HepG2 (cell line): Measurements from ENCODE around the gene PTPN22. TPM values are rescaled to one million over a fixed set of nuclear protein-coding genes. Genes with fewer than 3 reads are reported as not detected.
A peak's percentile ranks its signal among the peaks of the same experiment; 100 is the strongest.

Experiments used
- ATAC-seq: fragments of 200-7000 bp; cut with Tn5 transposase; 3 replicates; pipeline ENCODE4 v1.9.1; 2020; ENCODE audit warnings: mild to moderate bottlenecking, moderate library complexity
- BruUV-seq: library from RNA; stranded (reverse); fragments of 400-500 nt; replicated peaks from 2 replicates; lab custom pipeline; 2021; lab: Mats Ljungman, UMichigan
- CTCF ChIA-PET: fragments of 300-600 bp; formaldehyde crosslinking; extraction: SDS; loops from one replicate; lab custom pipeline; 2021; ENCODE audit warnings: low total read pairs, inconsistent platforms, low intra/inter-chr PET ratio; lab: Yijun Ruan, JAX
- POLR2A ChIA-PET: fragments of 350-600 bp; sonication (Branson Sonifier 250); formaldehyde crosslinking; loops from one replicate; lab custom pipeline; 2020; ENCODE audit warnings: antibody characterized with exemption, inconsistent platforms; lab: Yijun Ruan, JAX
- DNase-seq: peaks from one replicate; pipeline ENCODE4 v3.0.0-alpha.2; 2015; ENCODE audit warnings: low spot score
- FAIRE-seq: peaks from 3 replicates; lab custom pipeline; 2011; peaks lifted over from hg19 to GRCh38; lab: Jason Lieb, UNC
- H2AFZ ChIP-seq: one replicate; pipeline ENCODE4 v1.6.1; 2011; ENCODE audit warnings: low read length, inconsistent platforms
- H3K27ac ChIP-seq: fragments of 300-600 bp; 3 replicates; pipeline ENCODE4 v1.8.0; 2011; ENCODE audit warnings: mixed run types, mild to moderate bottlenecking, mixed read lengths, low read length, inconsistent platforms; ENCODE audit not compliant: insufficient read depth; ENCODE audit errors: extremely low read length
- H3K27me3 ChIP-seq, 2 experiments: fragments of 200-600 bp in 1 of 2; 2 replicates in 1 of 2; 3 replicates in 1 of 2; pipeline versions ENCODE4 v1.6.0 to v1.8.0; 2011; ENCODE audit warnings: low read length in 2 of 2, mild to moderate bottlenecking in 2 of 2, moderate library complexity in 2 of 2, inconsistent platforms in 1 of 2; ENCODE audit not compliant: insufficient read depth in 2 of 2, control insufficient read depth in 1 of 2
- H3K36me3 ChIP-seq, 2 experiments: fragments of 200-600 bp in 1 of 2; replicated peaks in 1 of 2; 2 replicates in 1 of 2; 3 replicates in 1 of 2; pipeline versions ENCODE4 v1.5.1 to v1.8.0; 2011; ENCODE audit warnings: low read length in 2 of 2, inconsistent platforms in 1 of 2; ENCODE audit not compliant: insufficient read depth in 2 of 2, control insufficient read depth in 1 of 2
- H3K4me1 ChIP-seq: 2 replicates; pipeline ENCODE4 v1.5.1; 2012; ENCODE audit warnings: low read length, inconsistent platforms; ENCODE audit not compliant: insufficient read depth
- H3K4me2 ChIP-seq: 2 replicates; pipeline ENCODE4 v1.6.0; 2011; ENCODE audit warnings: low read depth, low read length, inconsistent platforms
- H3K4me3 ChIP-seq, 3 experiments: fragments of 200-600 bp in 1 of 3; sonication (generic), shearing (Covaris generic) in 1 of 3; replicated peaks in 1 of 3; 2 replicates each; pipeline ENCODE4 v1.5.1; 2011 to 2016; ENCODE audit warnings: low read length in 3 of 3, inconsistent platforms in 2 of 3, low read depth in 2 of 3, mild to moderate bottlenecking in 2 of 3, control low read depth in 1 of 3, mixed read lengths in 1 of 3; ENCODE audit not compliant: insufficient read depth in 1 of 3
- H3K79me2 ChIP-seq: one replicate; pipeline ENCODE4 v1.6.1; 2011; ENCODE audit warnings: low read length, inconsistent platforms; ENCODE audit not compliant: insufficient read depth
- H3K9ac ChIP-seq: 2 replicates; pipeline ENCODE4 v1.6.0; 2011; ENCODE audit warnings: mild to moderate bottlenecking, low read depth, low read length, inconsistent platforms; ENCODE audit not compliant: insufficient read depth
- H3K9me3 ChIP-seq: 2 replicates; pipeline ENCODE4 v1.5.1; 2012; ENCODE audit warnings: mild to moderate bottlenecking, low read length
- H4K20me1 ChIP-seq: 2 replicates; pipeline ENCODE4 v1.6.0; 2011; ENCODE audit warnings: inconsistent platforms, mild to moderate bottlenecking, low read length, moderate library complexity; ENCODE audit not compliant: insufficient read depth
- BCL6 ChIP-seq: IDR thresholded peaks from 2 replicates; pipeline ENCODE4 v1.6.1; 2016; ENCODE audit warnings: missing genetic modification reagents, missing compliant biosample characterization
- FOXJ3 ChIP-seq: sonication (generic); formaldehyde crosslinking; IDR thresholded peaks from 2 replicates; pipeline ENCODE4 v1.4.0; 2020; ENCODE audit warnings: missing genetic modification reagents, mild to moderate bottlenecking, borderline replicate concordance
- JDP2 ChIP-seq: sonication (generic); formaldehyde crosslinking; IDR thresholded peaks from 2 replicates; pipeline ENCODE4 v1.8.1; 2022; ENCODE audit warnings: missing genetic modification reagents, borderline replicate concordance
- NFE2 ChIP-seq: sonication (generic); formaldehyde crosslinking; IDR thresholded peaks from 2 replicates; pipeline ENCODE4 v1.4.0; 2020; ENCODE audit warnings: missing genetic modification reagents
- SALL1 ChIP-seq: sonication (generic); formaldehyde crosslinking; IDR thresholded peaks from 2 replicates; pipeline ENCODE4 v1.8.0; 2022; ENCODE audit warnings: mild to moderate bottlenecking, missing genetic modification reagents
- SIX4 ChIP-seq: sonication (generic); formaldehyde crosslinking; IDR thresholded peaks from 2 replicates; pipeline ENCODE4 v1.4.0; 2020; ENCODE audit warnings: missing genetic modification reagents
- SMC3 ChIP-seq: IDR thresholded peaks from 2 replicates; pipeline ENCODE4 v1.6.1; 2011; ENCODE audit warnings: low read length, improper control_type of control experiment
- SP5 ChIP-seq: IDR thresholded peaks from 2 replicates; pipeline ENCODE4 v1.6.1; 2016; ENCODE audit warnings: low read depth, borderline replicate concordance
- ZIK1 ChIP-seq: sonication (generic); formaldehyde crosslinking; IDR thresholded peaks from 2 replicates; pipeline ENCODE4 v1.5.0; 2020; ENCODE audit warnings: mild to moderate bottlenecking, low read depth, missing genetic modification reagents, borderline replicate concordance
- ZNF296 ChIP-seq: sonication (generic); formaldehyde crosslinking; conservative IDR thresholded peaks from 2 replicates; pipeline ENCODE4 v1.5.0; 2020; ENCODE audit warnings: mild to moderate bottlenecking, missing genetic modification reagents
- ZNF546 ChIP-seq: sonication (generic); formaldehyde crosslinking; conservative IDR thresholded peaks from 2 replicates; pipeline ENCODE4 v1.8.1; 2023; ENCODE audit warnings: mild to moderate bottlenecking, missing genetic modification reagents
- ZNF556 ChIP-seq: sonication (generic); formaldehyde crosslinking; IDR thresholded peaks from 2 replicates; pipeline ENCODE4 v1.4.0; 2020; ENCODE audit warnings: mild to moderate bottlenecking, missing genetic modification reagents, borderline replicate concordance
- ZNF7 ChIP-seq: IDR thresholded peaks from 2 replicates; pipeline ENCODE4 v1.6.1; 2016; ENCODE audit warnings: missing biosample characterization, missing genetic modification reagents
- WGBS: methylation state at CpG from one replicate; pipeline ENCODE4 v1.1.6; 2017; ENCODE audit warnings: low lambda C conversion rate; 5-methylcytosine and 5-hydroxymethylcytosine counted together
- in situ Hi-C: cut with HindIII; loops from 2 replicates; pipeline ENCODE4 v1.10.0; 2017; ENCODE audit warnings: low pct_unique_long_range_greater_than_20kb; ENCODE audit not compliant: extremely low pct_ligation_motif_present
- intact Hi-C: fragments of 100-400 bp; cut with micrococcal nuclease; formaldehyde crosslinking; loops from one replicate; pipeline ENCODE4 v1.10.0; 2022; ENCODE audit not compliant: unreplicated experiment
- polyA plus RNA-seq, 8 experiments: library from polyadenylated mRNA; depleted of rRNA in 3 of 8; stranded (reverse) in 7 of 8; unstranded in 1 of 8; fragments of >200 nt; fragmentation: Illumina TruSeq in 4 of 8; extraction: Trizol in 4 of 8; gene quantifications; 2 replicates each; pipeline versions ENCODE4 v1.2.1 to v1.2.3, GENCODE V29; 2011 to 2016; ENCODE audit warnings: low read depth in 4 of 8, missing spikeins in 1 of 8, mixed read lengths in 1 of 8; ENCODE audit not compliant: insufficient read depth in 1 of 8
- total RNA-seq, 5 experiments: library from RNA; depleted of rRNA; stranded (reverse); fragments of >200 nt; fragmentation: Illumina TruSeq; extraction: Trizol; gene quantifications; 2 replicates each; pipeline ENCODE4 v1.2.3, GENCODE V29; 2016; ENCODE audit warnings: low read depth in 1 of 5
- TF ChIP-seq, protein P1 (sequence below): sonication (generic); formaldehyde crosslinking; IDR thresholded peaks from 2 replicates; pipeline ENCODE4 v1.4.0; 2020; ENCODE audit warnings: mild to moderate bottlenecking, missing genetic modification reagents, borderline replicate concordance
- TF ChIP-seq, protein P2 (sequence below): sonication (generic); formaldehyde crosslinking; IDR thresholded peaks from 2 replicates; pipeline ENCODE4 v1.8.1; 2023; ENCODE audit warnings: mild to moderate bottlenecking, missing genetic modification reagents, borderline replicate concordance
- TF ChIP-seq, protein P3 (sequence below): IDR thresholded peaks from 2 replicates; pipeline ENCODE4 v1.6.1; 2016; ENCODE audit warnings: missing biosample characterization, missing genetic modification reagents, low read depth

The PTPN22 gene
- total and polyA plus RNA-seq, 2 of the 13 experiments (the other 11 are each of a cell fraction or from before 2014, with no cell fraction given), result not detected

DNA sequence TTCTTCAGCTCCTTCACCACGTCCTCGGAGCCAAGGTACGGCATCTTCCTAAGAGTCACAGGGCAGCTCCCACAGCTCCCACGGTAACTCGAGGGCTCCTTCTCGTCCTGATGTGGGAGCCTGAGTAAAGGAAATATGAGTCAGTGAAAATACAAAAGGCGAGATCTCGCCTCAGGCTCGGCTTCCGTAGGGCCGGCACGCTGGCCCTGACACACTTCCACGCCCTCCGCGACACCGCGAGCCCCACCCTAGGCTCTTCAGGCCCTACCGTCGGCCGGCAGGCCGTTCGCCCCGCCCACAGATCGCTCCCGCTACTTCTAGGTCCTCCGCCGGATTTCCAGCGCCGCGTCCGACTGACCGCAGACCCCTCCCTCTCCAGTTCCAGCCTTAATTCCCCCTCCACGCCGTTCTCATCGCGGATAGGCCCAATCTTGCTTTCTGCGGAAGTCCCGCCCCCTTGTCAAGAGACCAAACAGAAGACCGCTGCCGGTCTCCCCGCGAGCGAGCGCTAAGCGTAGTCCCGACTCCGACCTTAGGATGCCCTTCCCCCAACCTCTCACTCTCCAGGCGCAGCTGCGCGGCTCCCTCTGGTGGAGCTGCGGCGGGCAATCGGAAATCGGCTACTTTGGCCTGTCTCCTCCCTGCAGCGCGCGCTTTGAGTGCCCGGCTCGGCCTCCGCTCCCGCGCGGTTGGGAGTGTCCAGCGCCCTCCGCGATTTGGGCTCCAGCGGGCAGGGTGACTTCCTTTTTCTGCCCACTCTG, 33.3 kb upstream of the PTPN22 start, which contains the start of the genes AP4B1 and DCLRE1B:
AP4B1 (minus strand) TSS at position 126 of the 761 bp plus-strand sequence; CDS start at position 44, 82 bp downstream.
DCLRE1B (plus strand) TSS at position 653 of the 761 bp plus-strand sequence. CDS start 261 bp downstream, outside the sequence.
- FAIRE-seq, result peak; percentile 92
- Histone ChIP-seq H3K27me3 (no peaks in the 10 kb centered on the region; a peak in 1 of 5 replicates), H3K9me3 (no peaks in the 10 kb centered on the region), H3K27ac (peak within 1 kb of the TSS; percentile 78), H3K79me2 (peaks cover 16% of the 10 kb centered on the region), H3K4me1 (peaks cover 24% of the 10 kb centered on the region; the same call in 1 of the 2 replicates), H4K20me1 (no peaks in the 10 kb centered on the region), H3K9ac (peak within 1 kb of the TSS; percentile 89), H3K4me3 (peak within 1 kb of the TSS; percentile 81 to 90 (median 88)), H2AFZ (peak within 1 kb of the TSS; percentile 64), H3K36me3 (peaks cover 1 to 21% of the 10 kb centered on the region in 2 experiments), H3K4me2 (peak within 1 kb of the TSS; percentile 96)
- POLR2A ChIA-PET, result interaction anchor here (0.6 to 3.5 kb wide), 5 partner anchors 25 to 145 kb away, joined by 3 to 102 read pairs (median 4); partner anchors contain the start of genes HIPK1, PHTF1 and RSBN1
- no TSS peak for BruUV-seq
- in situ Hi-C loops, result no loop called here
- peak; percentile 99 for DNase-seq
- intact Hi-C loops, result loop anchor here (1.0 kb wide), 3 partner anchors 24 to 93 kb away; partner anchors contain the start of genes HIPK1 and RSBN1
- CTCF ChIA-PET, result interaction anchor here (0.9 to 2.0 kb wide), 2 partner anchors 24 to 69 kb away, joined by 3 to 6 read pairs; partner anchors contain the start of gene HIPK1
- WGBS, result 2% methylated on average over 63 of the region's 67 CpGs
- ATAC-seq, result peak; percentile 95
- TF ChIP-seq BCL6 (CRISPR knock-in tag), result peak; percentile 58
- 0 out of 2 replicates have a peak, but pooled peaks have one; percentile 50 for TF ChIP-seq ZNF546 (CRISPR knock-in tag)
- TF ChIP-seq SIX4, result peak; percentile 48; the same call in 1 of the 2 replicates
- peak; percentile 52; the same call in 1 of the 2 replicates for TF ChIP-seq SP5 (CRISPR knock-in tag)
- TF ChIP-seq, protein P1, sequence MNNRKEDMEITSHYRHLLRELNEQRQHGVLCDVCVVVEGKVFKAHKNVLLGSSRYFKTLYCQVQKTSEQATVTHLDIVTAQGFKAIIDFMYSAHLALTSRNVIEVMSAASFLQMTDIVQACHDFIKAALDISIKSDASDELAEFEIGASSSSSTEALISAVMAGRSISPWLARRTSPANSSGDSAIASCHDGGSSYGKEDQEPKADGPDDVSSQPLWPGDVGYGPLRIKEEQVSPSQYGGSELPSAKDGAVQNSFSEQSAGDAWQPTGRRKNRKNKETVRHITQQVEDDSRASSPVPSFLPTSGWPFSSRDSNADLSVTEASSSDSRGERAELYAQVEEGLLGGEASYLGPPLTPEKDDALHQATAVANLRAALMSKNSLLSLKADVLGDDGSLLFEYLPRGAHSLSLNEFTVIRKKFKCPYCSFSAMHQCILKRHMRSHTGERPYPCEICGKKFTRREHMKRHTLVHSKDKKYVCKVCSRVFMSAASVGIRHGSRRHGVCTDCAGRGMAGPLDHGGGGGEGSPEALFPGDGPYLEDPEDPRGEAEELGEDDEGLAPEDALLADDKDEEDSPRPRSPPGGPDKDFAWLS (CRISPR knock-in tag), result no peak
- no peak for TF ChIP-seq ZNF556 (CRISPR knock-in tag)
- TF ChIP-seq SMC3, result peak; percentile 22; the same call in 1 of the 2 replicates
- TF ChIP-seq FOXJ3 (CRISPR knock-in tag), result no peak
- TF ChIP-seq ZNF296 (CRISPR knock-in tag), result 0 out of 2 replicates have a peak, but pooled peaks have one; percentile 22
- TF ChIP-seq ZNF7 (CRISPR knock-in tag), result no peak
- TF ChIP-seq JDP2 (CRISPR knock-in tag), result no peak
- no peak for TF ChIP-seq NFE2 (CRISPR knock-in tag)
- TF ChIP-seq SALL1 (CRISPR knock-in tag), result peak; percentile 83
- TF ChIP-seq, protein P2, sequence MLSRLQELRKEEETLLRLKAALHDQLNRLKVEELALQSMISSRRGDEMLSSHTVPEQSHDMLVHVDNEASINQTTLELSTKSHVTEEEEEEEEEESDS (CRISPR knock-in tag), result peak; percentile 69; the same call in 1 of the 2 replicates
- TF ChIP-seq ZIK1, result 0 out of 2 replicates have a peak, but pooled peaks have one; percentile 35
- TF ChIP-seq, protein P3, sequence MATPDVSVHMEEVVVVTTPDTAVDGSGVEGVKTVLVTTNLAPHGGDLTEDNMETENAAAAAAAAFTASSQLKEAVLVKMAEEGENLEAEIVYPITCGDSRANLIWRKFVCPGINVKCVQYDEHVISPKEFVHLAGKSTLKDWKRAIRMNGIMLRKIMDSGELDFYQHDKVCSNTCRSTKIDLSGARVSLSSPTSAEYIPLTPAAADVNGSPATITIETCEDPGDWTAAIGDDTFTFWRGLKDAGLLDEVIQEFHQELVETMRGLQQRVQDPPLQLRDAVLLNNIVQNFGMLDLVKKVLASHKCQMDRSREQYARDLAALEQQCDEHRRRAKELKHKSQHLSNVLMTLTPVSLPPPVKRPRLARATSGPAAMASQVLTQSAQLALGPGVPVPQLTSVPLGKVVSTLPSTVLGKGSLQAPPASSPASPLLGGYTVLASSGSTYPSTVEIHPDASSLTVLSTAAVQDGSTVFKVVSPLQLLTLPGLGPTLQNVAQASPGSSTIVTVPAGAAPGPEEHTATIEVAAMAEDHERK (CRISPR knock-in tag), result peak; percentile 49; the same call in 1 of the 2 replicates
